Measurements from ENCODE around the gene ZBTB40.

ZBTB40 gene

DNA sequence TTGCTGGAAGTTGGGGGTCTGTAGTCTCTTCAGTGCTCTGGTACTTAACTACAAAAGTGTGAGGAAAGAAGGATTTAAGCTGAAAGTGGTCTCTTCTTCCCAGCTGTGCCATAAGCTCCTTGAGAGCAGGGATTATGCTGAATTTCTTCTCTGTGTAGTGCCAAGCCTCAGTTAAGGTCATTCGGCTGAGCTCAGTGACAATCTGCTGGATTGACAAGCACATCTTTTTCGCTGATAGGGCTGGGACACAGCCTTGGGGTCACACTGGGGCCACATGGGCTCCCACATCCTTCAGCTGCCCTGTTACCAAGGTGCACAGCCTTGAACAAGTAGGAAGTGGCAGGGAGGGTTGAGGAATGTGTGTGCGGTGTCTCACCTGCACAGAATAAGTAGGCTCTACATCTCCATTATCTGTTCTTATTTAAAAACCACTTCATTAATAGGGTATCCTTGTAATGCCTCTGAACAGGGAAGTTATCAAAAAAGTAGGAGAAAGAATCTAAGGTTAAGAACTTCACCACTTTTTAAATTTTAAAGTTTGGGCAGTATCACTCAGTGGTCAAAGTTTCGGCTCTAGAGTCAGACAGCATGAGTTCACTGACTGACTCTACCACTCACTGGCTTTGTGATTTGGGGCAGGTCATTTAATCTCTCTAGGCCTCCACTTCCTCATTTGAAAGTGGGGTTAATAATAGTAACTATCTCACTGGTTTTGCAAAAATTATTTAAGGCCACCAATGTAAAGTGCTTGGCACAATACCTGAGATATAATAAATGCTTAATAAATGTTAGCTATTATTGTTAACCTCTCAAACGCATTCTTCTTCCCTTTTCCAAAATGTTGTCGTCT lies 10.3 kb downstream of the ZBTB40 start:
- DNase-seq (ENCODE audit: extremely low read depth, insufficient read length), result no peak

DNA sequence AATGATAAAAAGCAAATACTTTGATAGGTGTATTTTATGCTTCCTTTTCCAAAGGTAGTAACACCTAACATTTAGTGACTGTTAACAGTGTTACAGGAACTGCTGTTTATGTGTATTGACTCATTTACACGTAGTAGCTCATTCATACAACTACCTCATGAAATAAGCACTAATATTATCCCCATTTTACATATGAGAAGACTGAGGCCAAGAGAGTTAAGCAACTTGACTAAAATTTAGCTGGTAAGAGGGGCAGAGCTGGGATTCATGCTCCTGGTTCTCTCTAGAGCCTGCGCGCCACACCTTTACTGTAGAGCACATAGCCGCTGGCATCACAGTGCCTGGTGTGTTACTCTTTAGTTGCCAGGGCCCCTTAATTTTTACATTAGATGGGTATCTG lies 11.3 kb downstream of the ZBTB40 start:
- TF ChIP-seq, protein P1, sequence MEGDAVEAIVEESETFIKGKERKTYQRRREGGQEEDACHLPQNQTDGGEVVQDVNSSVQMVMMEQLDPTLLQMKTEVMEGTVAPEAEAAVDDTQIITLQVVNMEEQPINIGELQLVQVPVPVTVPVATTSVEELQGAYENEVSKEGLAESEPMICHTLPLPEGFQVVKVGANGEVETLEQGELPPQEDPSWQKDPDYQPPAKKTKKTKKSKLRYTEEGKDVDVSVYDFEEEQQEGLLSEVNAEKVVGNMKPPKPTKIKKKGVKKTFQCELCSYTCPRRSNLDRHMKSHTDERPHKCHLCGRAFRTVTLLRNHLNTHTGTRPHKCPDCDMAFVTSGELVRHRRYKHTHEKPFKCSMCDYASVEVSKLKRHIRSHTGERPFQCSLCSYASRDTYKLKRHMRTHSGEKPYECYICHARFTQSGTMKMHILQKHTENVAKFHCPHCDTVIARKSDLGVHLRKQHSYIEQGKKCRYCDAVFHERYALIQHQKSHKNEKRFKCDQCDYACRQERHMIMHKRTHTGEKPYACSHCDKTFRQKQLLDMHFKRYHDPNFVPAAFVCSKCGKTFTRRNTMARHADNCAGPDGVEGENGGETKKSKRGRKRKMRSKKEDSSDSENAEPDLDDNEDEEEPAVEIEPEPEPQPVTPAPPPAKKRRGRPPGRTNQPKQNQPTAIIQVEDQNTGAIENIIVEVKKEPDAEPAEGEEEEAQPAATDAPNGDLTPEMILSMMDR (IDR thresholded peaks at IDR 0.05; ENCODE audit: insufficient read depth, low read length, poor library complexity, severe bottlenecking), result no peak
- no peak overlapping the region for H3K4me3 ChIP-seq (replicated peaks; ENCODE audit: low read depth, low read length)
- no peak for DNase-seq (ENCODE audit: extremely low read depth, insufficient read length)
- H3K36me3 ChIP-seq (ENCODE audit: control insufficient read depth, insufficient read depth, low read length), result no peaks in the 10 kb centered on the region
- H3K27me3 ChIP-seq (replicated peaks; ENCODE audit: control insufficient read depth, insufficient read depth, low read length), result no peaks in the 10 kb centered on the region

More for the DNA sequence above, 10.3 kb downstream of the ZBTB40 start:
- Histone ChIP-seq H3K36me3 (ENCODE audit: control insufficient read depth, insufficient read depth, low read length) (no peaks in the 10 kb centered on the region), H3K27me3 (replicated peaks; ENCODE audit: control insufficient read depth, insufficient read depth, low read length) (no peaks in the 10 kb centered on the region), H3K4me3 (replicated peaks; ENCODE audit: low read depth, low read length) (no peak overlapping the region)
- TF ChIP-seq, protein P1 (IDR thresholded peaks at IDR 0.05; ENCODE audit: insufficient read depth, low read length, poor library complexity, severe bottlenecking), result no peak

DNA sequence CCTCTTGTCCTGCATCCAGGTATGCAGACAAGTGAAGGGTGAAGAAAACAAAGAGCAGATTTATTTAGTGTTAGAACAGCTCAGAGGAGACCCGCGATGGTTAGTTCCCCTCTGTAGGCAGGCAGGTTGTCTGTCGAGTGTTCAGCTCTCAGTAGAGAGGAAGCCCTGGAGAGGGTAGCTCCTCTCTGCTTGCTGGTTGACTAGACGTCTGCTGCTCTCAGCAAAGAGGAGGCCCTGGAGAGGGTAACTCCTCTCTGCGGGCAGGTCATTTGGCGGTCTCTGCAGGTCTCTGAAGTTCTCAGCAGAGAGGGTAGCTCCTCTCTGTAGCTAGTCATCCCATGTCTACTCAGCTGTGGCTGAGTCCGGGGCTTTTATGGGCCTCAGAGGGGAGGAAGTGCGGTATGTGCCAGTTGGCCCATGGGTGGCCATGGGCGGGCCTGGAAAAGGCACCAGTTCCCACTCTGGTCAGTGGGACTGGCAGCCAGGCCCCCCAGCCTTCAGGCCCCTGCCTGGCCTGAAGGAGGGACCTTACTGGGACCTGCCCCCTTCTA lies 13.4 kb downstream of the ZBTB40 start:
- Histone ChIP-seq H3K36me3 (ENCODE audit: control insufficient read depth, insufficient read depth, low read length) (no peaks in the 10 kb centered on the region), H3K4me3 (replicated peaks; ENCODE audit: low read depth, low read length) (no peak overlapping the region), H3K27me3 (replicated peaks; ENCODE audit: control insufficient read depth, insufficient read depth, low read length) (no peaks in the 10 kb centered on the region)
- TF ChIP-seq, protein P1 (IDR thresholded peaks at IDR 0.05; ENCODE audit: insufficient read depth, low read length, poor library complexity, severe bottlenecking), result no peak
- DNase-seq (ENCODE audit: extremely low read depth, insufficient read length), result no peak

DNA sequence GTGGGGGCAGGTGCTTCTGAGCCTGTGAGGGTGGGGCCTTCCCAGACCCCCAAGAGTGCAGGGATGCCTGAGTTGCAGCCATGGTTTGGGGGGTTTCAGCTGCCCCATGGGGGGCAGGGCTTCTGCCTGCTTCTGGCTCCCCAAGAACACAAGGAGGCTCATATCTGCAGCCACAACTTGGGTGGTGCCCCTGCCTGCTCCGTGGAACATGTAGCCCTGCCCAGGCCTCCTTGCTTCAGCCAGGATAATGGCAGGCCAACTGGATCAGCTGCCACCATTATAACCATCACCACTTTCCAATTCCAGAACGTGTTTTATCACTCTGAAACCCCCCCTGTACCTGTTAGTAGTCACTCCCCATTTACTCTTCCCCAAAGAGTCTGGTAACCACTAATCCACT lies 14.0 kb downstream of the ZBTB40 start:
- no peak for DNase-seq (ENCODE audit: extremely low read depth, insufficient read length)

DNA sequence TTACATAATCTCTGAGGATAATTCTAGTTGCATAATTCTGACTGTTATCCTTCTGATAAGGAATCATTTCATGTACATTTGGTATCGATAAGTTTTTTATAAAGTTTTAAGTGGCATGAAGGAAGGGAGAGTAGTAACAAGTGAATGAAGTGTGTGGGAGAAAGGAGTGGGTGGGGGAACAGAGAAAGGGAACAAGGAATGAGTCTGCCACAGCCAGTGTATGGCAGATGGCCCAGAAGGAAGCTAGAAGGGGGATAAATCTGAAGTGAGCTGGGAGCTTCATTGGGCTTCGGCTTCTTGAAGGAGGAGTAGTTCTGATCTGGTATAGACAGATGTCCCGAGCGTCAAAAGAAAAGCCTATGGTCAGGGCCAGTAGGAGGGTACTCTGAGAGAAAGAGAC lies 18.6 kb downstream of the ZBTB40 start:
- H3K4me3 ChIP-seq (replicated peaks; ENCODE audit: low read depth, low read length), result no peak overlapping the region
- H3K27me3 ChIP-seq (replicated peaks; ENCODE audit: control insufficient read depth, insufficient read depth, low read length), result no peaks in the 10 kb centered on the region
- no peak for DNase-seq (ENCODE audit: extremely low read depth, insufficient read length)
- no peaks in the 10 kb centered on the region for H3K36me3 ChIP-seq (ENCODE audit: control insufficient read depth, insufficient read depth, low read length)
- TF ChIP-seq, protein P1 (IDR thresholded peaks at IDR 0.05; ENCODE audit: insufficient read depth, low read length, poor library complexity, severe bottlenecking), result no peak

More for the DNA sequence above, 14.0 kb downstream of the ZBTB40 start:
- Histone ChIP-seq H3K27me3 (replicated peaks; ENCODE audit: control insufficient read depth, insufficient read depth, low read length) (no peaks in the 10 kb centered on the region), H3K4me3 (replicated peaks; ENCODE audit: low read depth, low read length) (no peak overlapping the region), H3K36me3 (ENCODE audit: control insufficient read depth, insufficient read depth, low read length) (no peaks in the 10 kb centered on the region)
- TF ChIP-seq, protein P1 (IDR thresholded peaks at IDR 0.05; ENCODE audit: insufficient read depth, low read length, poor library complexity, severe bottlenecking), result no peak

Data from GM06990 (cell line).